GM19468 (cell line): ENCODE results near the gene SYT4.
A peak's percentile ranks its signal among the peaks of the same experiment; 100 is the strongest.
"Not testable (repeated sequence)": the region's sequence is repeated elsewhere in the genome, so short reads cannot be mapped to it uniquely, and the experiment has no call there.

ENCODE experiments used
- ATAC-seq: cut with Tn5 transposase; IDR thresholded peaks from one replicate; pipeline ENCODE4 v1.9.1; 2021; ENCODE audit warnings: mild to moderate bottlenecking, moderate library complexity, moderate number of reproducible peaks; ENCODE audit not compliant: unreplicated experiment; ENCODE audit errors: extremely low read depth

The SYT4 gene, protein sequence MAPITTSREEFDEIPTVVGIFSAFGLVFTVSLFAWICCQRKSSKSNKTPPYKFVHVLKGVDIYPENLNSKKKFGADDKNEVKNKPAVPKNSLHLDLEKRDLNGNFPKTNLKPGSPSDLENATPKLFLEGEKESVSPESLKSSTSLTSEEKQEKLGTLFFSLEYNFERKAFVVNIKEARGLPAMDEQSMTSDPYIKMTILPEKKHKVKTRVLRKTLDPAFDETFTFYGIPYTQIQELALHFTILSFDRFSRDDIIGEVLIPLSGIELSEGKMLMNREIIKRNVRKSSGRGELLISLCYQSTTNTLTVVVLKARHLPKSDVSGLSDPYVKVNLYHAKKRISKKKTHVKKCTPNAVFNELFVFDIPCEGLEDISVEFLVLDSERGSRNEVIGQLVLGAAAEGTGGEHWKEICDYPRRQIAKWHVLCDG

DNA sequence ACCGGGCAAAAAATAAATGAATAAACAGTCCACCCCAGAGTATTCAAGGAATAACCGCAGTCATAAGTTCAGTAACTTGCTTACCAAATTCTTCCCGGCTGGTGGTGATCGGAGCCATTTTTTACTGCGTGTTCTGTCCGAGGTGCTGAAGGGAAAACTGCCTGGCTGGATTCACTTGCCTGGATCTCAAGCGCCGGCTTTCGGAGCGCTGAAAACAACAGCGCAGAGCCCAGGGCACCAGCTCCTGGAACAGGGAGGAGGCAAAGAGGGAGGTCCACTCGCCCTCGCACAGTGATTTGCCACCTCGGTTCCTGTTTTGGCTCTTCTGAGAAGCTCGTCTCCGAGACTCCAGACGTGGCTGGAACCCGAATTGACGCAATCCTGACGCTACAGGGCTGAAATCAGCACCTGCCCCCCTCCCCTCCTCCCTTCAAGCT is at the start of gene SYT4:
Gene SYT4, minus strand, starts transcription at position 327 of the 437 bp plus-strand sequence. Its CDS starts 209 bp downstream, at position 118.
- ATAC-seq, result no peak

DNA sequence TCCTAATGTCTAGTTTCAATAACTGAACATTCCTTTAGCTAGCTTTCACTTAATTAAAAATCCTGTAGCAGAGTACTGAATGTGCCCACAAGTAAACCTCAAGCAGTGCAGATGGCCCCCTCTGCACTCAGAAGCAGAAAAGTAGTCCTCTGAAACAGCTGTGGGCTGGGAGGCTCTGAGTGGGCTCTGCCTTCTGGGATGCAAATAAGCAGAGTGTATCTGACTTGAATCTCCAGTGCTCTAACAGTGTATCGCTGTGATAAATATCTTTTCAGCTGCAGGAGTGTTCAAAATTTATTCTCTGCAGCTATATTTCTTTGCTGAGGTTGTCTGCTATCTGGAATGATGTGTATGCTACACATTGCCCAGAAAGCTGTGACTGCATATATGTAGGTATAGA is 44.8 kb upstream of the SYT4 start:
- no peak for ATAC-seq

DNA sequence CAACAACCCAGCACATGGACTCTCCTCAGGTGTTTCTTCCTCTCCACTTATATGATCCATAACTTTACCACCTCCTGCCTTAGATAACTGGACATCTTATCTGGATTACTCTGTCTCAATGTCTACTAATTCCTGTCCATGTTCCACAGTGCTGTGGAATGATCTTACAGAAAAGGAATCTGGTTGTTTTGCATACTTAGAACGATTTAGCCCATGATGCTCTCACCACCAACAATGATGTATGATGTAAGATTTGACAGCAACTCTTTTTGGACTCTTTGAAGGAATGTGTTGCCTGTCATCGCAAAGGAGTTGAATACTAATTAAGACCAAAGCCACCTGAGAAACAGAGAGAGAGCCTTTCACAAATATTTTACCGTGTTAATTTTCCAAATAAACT is 37.7 kb upstream of the SYT4 start:
- no peak for ATAC-seq

DNA sequence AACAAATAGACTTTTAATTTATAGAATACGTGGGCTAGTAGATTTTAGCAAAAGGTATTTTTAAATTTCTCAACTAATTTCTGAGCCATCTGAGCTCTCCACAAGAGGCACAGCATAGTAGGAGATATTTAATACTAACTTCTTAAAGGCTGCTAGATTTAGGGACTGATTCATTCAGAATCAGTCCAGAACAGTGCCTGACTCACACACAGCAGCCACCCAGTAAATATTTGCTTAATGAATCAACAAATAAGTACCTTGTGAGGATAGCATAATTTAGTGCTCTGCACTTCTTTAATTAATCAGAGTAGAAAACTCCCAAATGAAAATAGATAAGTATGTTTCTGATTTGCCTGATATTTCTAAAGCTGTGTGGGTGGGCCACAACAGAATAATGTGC is 35.6 kb upstream of the SYT4 start:
- ATAC-seq, result no peak

DNA sequence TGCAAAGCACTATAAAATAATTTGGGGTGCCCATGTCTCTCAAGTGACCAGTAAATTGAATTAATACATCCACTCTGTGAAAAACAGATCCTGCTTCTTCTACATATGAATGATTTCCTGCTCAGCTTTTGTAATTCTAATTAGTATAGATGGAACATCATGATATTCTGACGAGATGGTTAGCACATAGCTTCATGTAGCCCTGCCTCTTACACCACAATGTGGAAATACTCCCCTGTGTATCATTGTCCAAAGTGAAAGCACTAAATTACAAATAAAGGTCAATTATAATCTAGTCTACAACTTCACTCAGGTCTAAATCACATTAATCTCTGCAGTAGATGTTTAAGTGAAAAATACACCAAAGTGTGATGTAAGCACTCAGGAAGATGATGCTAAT is 32.9 kb upstream of the SYT4 start:
- ATAC-seq, result no peak

DNA sequence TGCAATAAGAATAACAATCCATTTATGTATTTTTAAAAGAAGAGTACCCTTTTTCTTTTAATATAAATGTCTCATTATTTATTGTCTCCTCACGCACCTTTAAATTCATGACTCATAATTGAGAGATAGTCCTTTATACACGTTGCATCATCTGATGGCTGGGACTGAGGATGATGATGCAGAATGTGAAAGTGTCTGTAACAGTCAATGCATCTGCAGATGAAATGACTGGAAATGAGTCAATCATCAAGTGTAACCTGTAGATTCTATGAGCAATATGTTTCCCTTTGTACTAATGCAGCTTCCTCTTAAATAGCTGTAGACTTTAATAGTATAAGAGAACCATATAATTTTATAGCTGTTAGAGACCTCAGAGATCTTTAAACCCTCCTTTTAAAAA is 26.1 kb upstream of the SYT4 start:
- ATAC-seq, result no peak

DNA sequence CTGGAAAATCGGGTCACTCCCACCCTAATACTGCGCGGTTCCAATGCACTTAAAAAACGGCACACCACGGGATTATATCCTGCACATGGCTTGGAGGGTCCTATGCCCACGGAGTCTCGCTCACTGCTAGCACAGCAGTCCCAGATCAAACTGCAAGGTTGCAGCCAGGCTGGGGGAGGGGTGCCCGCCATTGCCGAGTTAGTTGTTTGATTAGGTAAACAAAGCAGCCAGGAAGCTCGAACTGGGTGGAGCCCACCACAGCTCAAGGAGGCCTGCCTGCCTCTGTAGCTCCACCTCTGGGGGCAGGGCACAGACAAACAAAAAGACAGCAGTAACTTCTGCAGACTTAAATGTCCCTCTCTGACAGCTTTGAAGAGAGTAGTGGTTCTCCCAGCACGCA is 8.9 kb upstream of the SYT4 start:
- not testable (repeated sequence) for ATAC-seq

DNA sequence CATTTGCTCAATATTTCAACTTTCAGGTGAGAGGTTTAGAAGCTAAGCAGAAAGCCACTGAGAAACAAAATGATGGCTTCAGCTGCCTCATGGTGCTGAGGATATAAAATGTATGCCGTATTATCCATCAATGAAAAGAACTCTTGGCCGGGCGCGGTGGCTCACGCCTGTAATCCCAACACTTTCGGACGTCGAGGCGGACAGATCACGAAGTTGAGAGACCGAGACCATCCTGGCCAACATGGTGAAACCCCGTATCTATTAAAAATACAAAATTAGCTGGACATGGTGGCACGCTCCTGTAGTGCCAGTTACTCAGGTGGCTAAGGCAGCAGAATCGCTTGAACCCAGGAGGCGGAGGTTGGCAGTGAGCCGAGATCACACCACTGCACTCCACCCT is 6.0 kb upstream of the SYT4 start:
- no peak for ATAC-seq

DNA sequence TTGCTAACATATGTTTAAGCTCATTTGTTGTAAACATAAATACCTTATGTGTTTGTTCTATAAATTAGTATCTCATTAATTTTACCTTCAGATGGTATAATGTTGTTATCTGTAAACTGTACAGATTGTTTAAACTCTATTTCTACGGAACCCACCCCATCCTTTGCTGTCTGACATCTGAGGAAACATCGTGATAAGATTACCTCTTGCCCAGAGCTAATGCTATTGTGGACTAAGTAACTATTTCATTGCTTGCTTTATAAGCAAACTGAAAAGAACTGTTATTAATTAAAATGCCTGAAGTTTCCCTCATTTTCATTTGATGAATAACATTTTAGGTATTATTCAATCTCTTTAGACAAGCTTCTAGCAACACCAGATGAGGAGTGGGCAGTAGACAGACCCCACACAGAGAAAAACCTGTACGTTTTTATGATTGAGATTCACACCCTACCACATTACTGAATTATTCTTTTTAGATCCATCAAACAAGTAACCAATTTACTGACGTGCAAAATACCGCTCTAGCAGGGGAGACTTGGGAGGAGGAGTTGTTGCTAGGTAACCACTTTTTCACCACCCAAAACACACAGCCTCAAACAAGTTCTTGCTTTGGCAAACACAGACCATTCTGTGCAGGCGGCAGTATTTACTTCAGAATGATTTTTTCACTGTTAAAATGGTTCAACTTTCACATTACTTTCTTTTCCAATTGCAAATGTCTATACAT is 1.9 kb upstream of the SYT4 start:
- peak; percentile 51 for ATAC-seq

DNA sequence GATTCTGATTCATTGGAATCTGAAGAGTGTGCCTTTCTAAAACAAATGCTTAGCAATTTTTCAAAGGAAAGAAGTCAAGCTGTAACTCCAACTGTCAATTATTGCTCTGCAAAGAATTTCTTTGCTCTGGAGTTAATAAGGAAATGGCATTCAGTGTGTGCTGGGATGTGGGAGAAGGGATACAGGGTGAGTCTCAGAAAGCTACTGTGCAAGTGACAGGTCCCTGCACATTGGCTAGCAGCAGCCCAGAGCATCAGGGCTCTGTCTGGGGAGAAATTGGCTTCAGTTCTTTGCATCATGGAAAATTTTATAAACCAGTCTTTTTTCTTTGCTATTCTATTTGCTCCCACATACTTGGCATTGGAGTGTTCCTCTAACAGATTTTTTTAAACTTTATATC is 1.1 kb upstream of the SYT4 start:
- no peak for ATAC-seq

DNA sequence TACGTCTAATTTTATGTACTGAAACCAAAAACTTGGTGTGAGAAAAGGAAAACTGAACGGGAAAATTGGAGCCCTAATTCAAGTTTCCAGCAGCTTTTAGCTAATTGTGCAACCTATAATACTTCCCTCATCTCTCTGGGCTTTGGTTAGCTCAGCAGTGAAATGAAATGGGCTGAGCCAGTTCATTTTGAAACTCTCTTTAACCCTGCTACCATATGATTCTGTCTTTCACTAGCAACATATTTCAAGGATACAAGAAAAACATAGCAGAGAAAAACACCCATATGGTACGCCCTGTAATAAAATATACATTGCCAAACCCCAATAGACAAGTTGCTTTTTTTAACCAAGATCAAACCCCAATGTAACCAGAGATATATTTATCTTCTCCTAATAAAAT is 799 bp downstream of the SYT4 start:
- ATAC-seq, result no peak

DNA sequence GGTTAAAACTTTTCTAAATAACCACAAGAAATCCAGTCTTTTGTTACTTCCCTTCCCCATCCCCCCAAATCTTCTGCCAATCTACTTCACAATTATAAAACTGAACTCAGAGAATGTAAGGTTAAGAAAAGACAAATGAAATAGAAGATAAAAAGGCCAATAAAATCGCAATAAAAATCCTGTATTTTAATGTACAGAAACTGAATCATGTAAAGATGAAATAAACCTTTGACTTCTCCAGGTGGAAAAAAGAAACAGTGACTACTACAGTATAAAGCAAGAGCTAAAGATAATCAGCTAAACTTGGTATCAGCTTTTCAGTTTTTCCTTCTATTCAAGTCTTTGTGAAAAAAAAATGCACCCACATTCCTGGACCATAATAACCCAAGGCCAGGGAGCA is 1.7 kb downstream of the SYT4 start:
- ATAC-seq, result no peak

DNA sequence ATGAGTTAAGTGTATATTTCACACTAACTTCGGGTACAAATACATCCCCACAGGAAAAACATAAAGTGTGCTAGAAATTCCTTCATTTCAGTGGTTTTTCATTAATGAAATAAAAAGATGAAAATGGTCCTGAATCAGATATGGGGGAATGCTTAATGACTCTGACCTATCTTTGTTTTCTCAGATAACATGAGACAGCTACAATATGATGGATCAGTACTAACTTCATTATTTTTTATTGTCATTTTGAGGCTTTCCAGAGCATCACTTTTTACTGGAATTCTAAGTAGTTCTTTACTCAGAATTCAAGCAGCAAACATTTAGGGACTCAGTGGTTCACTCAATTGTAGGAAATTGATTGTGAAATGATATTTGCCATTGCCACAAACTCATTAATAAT is 2.8 kb downstream of the SYT4 start:
- no peak for ATAC-seq

DNA sequence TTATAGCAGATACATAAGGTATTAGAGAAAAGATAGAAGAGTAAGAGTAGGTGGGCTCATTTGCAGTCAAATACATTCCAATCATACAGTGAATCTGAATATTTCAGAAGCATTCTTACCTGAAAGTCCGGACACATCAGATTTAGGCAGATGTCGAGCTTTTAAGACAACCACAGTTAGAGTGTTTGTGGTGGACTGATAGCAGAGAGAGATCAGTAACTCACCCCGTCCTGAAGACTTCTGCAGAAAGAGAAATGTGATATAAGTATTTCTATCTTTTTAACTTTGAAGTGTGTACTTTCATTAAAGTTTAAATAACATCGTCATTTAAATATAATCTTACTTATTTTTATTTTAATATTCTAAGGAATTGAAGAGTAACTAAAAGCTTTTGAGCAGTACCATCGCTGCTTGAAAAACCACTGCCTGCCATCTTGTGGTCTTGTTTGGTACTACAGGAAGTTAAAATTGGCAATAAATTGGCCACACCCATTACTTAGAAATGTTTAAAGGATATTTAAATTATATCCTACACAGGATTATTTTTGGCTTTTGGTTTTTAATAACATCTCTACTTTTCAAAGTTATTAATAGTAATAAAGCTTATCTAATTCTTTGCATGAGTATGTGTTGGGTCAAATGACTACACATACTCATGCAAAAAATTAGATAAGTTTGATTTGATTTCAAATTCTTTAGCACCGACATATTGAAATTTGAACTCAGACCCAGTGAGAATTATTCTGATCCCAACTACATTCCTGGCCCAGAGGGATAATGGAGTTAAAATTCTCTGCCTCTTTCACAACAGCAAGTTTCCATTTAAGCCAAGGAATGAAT is 5.5 kb downstream of the SYT4 start:
- ATAC-seq, result peak; percentile 58

DNA sequence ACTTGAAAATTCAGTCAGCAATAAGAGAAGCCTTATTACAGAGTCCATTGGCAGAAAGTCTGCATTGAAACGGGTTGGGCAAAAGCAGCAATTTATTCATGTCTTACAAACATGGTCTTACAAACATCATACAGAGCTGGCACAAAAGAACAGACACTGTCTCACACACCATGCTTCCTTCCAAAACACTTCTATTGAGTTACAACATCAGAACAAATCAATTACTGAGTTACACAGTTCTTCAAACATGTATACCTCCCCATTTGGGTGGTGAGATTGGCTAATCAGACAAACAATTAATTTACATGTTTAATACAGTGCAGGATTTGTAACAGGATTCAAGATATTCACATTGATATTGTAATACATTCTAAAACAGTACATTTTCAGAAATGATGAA is 9.5 kb downstream of the SYT4 start:
- no peak for ATAC-seq

DNA sequence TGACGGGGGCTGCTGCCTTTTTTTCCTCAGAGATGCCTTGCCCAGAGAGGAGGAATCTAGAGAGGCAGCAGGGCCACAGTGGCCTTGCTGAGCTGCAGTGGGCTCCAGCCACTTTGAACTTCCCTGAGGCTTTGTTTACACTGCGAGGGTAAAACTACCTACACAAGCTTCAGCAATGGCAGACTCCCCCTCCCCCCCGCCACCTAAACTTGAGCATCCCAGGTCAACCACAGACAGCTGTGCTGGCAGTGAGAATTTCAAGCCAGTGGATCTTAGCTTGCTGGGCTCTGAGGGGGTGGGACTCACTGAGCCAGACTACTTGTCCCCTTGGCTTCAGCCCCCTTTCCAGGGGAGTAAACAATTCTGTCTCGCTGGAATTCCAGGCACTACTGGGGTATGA is 11.8 kb downstream of the SYT4 start:
- no peak for ATAC-seq

DNA sequence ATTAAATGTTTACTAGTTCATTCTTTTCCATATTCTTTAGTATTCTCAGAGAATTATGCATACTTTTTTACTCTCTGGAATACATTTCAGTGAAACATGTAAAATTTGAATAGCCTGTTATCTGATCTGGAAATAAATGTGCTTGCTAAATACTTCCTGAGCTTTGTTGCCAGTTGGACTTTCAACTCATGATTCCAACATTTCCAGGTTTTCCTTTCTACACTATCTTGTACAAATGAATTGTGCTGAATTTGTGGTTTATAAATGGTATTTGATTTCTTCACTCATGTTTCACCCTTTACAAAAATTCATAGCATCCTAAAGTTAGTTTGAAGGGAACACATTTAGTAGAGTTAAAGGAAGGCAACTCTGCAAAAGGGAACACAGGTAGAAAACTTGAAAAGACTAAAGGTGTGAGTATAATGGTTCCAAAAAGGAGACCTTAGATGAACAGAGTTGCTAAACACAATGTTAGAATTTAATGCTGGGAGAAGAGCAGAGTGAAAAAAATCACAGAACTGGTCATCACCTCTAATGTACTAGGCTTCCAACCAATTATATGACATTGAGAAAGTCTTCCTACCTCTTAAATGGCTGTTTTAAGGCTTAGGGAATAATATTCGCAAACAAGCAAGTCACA is 28.6 kb downstream of the SYT4 start:
- no peak for ATAC-seq

DNA sequence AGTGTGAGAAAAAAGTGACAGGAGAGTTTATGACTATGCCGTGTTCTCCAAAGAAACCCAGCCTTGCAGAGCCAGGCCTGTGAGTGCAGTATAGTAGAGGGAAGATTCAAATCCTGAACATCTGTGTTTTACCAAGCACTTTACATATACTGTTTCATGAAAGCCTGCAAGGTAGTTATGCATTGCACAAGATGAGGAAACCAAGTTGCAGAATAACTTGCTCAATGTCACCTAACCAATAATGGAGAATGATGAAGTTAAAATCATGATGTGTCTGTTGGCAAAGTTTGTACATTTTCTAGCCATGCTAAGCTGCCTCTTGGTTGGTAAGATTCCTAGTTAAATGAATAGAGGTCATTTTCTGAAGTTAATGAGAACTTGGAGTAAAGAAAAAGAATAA is 29.3 kb downstream of the SYT4 start:
- ATAC-seq, result no peak

DNA sequence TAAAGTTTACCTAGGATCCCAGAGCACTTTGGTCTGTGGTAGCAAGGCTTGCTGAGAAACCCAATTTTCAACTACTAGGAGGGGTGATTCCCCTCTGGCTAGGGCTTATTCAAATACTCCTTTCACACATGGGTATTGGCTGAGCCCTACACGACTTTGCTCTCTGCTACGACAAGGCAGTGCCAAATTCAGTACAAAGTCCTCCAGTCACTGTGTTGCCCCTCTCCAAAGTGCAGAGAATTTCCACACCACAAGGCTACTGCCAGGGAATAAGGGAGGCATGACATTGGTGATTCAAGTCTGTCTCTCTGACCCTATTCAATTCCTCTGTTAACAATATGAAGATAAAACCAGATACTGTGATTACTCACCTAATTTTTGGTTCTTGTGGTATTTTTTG is 38.9 kb downstream of the SYT4 start:
- ATAC-seq, result no peak

DNA sequence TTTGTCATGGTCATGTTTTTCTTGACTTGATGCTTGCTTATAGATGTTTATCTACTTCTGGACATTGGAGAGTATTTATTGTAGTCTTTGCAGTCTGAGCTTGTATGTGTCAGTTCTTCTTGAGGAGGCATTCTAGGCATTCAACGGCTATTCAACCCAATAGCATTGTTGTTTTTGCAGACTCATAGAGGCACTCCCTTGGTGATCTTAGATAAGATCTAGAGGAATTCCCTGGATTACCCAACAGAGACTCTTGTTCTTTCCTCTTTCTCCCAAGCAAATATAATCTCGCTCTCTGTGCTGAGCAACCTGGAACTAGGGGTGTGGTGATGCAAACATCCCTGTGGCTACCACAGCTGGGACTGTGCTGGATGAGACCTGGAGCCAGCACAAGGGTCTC is 40.4 kb downstream of the SYT4 start:
- no peak for ATAC-seq
